Natural killer cell (primary cell): ENCODE data around the gene IFT27. TPM values are rescaled to one million over a fixed set of nuclear protein-coding genes. Genes with fewer than 3 reads are reported as not detected.
"Not testable (repeated sequence)": the region's sequence is repeated elsewhere in the genome, so short reads cannot be mapped to it uniquely, and the experiment has no call there.

Source experiments
- ATAC-seq, 3 donors: fragments of 150-1000 bp in 2 of 3; fragments of 200-7000 bp in 1 of 3; cut with Tn5 transposase; 1 replicate in 1 of 3; 2 replicates in 2 of 3; pipeline ENCODE4 v1.10.0; 2021; ENCODE audit warnings: mild to moderate bottlenecking in 2 of 3, moderate library complexity in 2 of 3
- DNase-seq, 2 donors: peaks; one replicate each; pipeline versions ENCODE4 v3.0.0 to v3.0.0-alpha.2; 2013 to 2021; ENCODE audit warnings: mixed read lengths in 1 of 2
- H3K27ac ChIP-seq: one replicate; pipeline ENCODE4 v1.5.1; 2013; ENCODE audit warnings: mild to moderate bottlenecking, low read length
- H3K27me3 ChIP-seq: one replicate; pipeline ENCODE4 v1.6.1; 2013; ENCODE audit warnings: low read length; ENCODE audit not compliant: control insufficient read depth, insufficient read depth
- H3K36me3 ChIP-seq: one replicate; pipeline ENCODE4 v1.6.1; 2013; ENCODE audit warnings: low read length; ENCODE audit not compliant: control insufficient read depth, insufficient read depth
- H3K4me1 ChIP-seq: one replicate; pipeline ENCODE4 v1.6.1; 2013; ENCODE audit warnings: low read length; ENCODE audit not compliant: control insufficient read depth, insufficient read depth
- H3K4me3 ChIP-seq: one replicate; pipeline ENCODE4 v1.5.1; 2013; ENCODE audit warnings: low read length
- H3K9me3 ChIP-seq: one replicate; pipeline ENCODE4 v1.6.1; 2013; ENCODE audit warnings: low read length; ENCODE audit not compliant: control insufficient read depth, insufficient read depth
- H3K27ac Mint-ChIP-seq, 2 donors: one replicate each; pipeline ENCODE4 v1.8.0; 2022; ENCODE audit warnings: mild to moderate bottlenecking in 2 of 2, mixed read lengths in 2 of 2, moderate library complexity in 1 of 2
- H3K27me3 Mint-ChIP-seq, 2 donors: one replicate each; pipeline ENCODE4 v1.8.0; 2022; ENCODE audit warnings: low read depth in 2 of 2, mixed read lengths in 2 of 2
- H3K36me3 Mint-ChIP-seq: one replicate; pipeline ENCODE4 v1.8.0; 2022; ENCODE audit warnings: mixed read lengths
- H3K4me1 Mint-ChIP-seq, 2 donors: one replicate each; pipeline ENCODE4 v1.8.0; 2022; ENCODE audit warnings: mixed read lengths in 2 of 2
- H3K4me3 Mint-ChIP-seq: one replicate; pipeline ENCODE4 v1.8.0; 2022; ENCODE audit warnings: mild to moderate bottlenecking, moderate library complexity, mixed read lengths
- H3K9me3 Mint-ChIP-seq, 2 donors: one replicate each; pipeline ENCODE4 v1.8.0; 2022; ENCODE audit warnings: mixed read lengths in 2 of 2
- WGBS: methylation state at CpG from one replicate; pipeline ENCODE4 v1.1.7; 2013; ENCODE audit warnings: missing lambda C conversion rate; ENCODE audit not compliant: insufficient coverage; 5-methylcytosine and 5-hydroxymethylcytosine counted together
- intact Hi-C: fragments of 100-400 bp; cut with micrococcal nuclease; formaldehyde crosslinking; loops from one replicate; pipeline ENCODE4 v1.14.2; 2022
- total RNA-seq, 4 donors: library from RNA; stranded (reverse); fragments of 120-200 nt in 1 of 4; gene quantifications; one replicate each; pipeline versions ENCODE4 v1.2.3 to v1.2.4, GENCODE V29; 2013 to 2022
- TF ChIP-seq, protein P1 (sequence below): fragments of 200-600 bp; IDR thresholded peaks from one replicate; pipeline ENCODE4 v1.8.0; 2022; ENCODE audit warnings: antibody characterized with exemption

The IFT27 gene
- total RNA-seq, 3 donors from 2014 or later (not counting 1 experiment from before 2014, with no cell fraction given) = 16.5 to 30.1 (median 27.1) TPM

DNA sequence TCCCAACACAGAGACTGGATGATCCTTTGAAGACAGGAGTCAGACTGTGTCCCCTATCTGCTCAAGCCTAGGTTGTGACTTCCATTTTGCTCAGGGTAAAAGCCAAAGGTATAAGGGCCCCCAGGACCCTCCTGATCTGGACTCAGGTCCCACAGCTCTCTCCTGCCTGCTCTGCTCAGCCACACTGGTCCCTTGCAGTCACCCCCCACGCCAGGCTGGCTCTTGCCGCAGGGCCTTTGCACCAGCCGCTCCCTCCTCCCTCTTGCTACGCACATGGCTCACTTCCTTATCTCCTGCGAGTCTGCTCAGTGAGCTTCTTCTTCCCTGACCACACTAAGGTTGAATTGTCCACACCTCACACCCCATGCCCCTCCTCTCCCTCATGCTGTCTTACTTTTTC is 44.0 kb downstream of the IFT27 start:
- H3K9me3 Mint-ChIP-seq = no peaks in the 10 kb centered on the region
- no peak overlapping the region for H3K27ac Mint-ChIP-seq
- H3K27ac ChIP-seq = no peak overlapping the region
- peaks cover 4% of the 10 kb centered on the region for H3K4me1 ChIP-seq
- DNase-seq (no peak), ATAC-seq (no peak)
- no peaks in the 10 kb centered on the region for H3K9me3 ChIP-seq
- WGBS = 86% methylated on average over 5 of the region's 5 CpGs
- no peaks in the 10 kb centered on the region for H3K4me1 Mint-ChIP-seq
- peaks cover 5% of the 10 kb centered on the region for H3K27me3 ChIP-seq
- no peaks in the 10 kb centered on the region for H3K36me3 ChIP-seq
- TF ChIP-seq, protein P1, sequence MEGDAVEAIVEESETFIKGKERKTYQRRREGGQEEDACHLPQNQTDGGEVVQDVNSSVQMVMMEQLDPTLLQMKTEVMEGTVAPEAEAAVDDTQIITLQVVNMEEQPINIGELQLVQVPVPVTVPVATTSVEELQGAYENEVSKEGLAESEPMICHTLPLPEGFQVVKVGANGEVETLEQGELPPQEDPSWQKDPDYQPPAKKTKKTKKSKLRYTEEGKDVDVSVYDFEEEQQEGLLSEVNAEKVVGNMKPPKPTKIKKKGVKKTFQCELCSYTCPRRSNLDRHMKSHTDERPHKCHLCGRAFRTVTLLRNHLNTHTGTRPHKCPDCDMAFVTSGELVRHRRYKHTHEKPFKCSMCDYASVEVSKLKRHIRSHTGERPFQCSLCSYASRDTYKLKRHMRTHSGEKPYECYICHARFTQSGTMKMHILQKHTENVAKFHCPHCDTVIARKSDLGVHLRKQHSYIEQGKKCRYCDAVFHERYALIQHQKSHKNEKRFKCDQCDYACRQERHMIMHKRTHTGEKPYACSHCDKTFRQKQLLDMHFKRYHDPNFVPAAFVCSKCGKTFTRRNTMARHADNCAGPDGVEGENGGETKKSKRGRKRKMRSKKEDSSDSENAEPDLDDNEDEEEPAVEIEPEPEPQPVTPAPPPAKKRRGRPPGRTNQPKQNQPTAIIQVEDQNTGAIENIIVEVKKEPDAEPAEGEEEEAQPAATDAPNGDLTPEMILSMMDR = no peak
- peaks cover 27 to 38% of the 10 kb centered on the region in 2 donors for H3K27me3 Mint-ChIP-seq
- no peak overlapping the region for H3K4me3 ChIP-seq
- no peaks in the 10 kb centered on the region for H3K36me3 Mint-ChIP-seq
- intact Hi-C loops = no loop called here
- no peak overlapping the region for H3K4me3 Mint-ChIP-seq

DNA sequence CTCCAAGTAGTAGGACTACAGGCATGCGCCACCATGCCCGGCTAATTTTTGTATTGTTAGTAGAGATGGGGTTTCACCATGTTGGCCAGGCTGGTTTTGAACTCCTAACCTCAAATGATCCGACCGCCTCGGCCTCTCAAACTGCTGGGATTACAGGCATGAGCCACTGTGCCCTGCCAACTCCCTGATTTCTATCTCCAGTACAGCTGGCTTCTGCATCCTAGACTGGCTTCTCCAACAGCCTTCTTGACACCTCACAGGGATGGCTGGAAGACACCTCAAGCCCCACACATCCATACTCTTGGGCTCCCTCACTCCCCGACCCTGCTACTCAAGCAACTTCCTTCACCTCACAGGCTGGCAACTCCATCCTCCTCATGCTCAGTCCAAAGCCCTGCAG is 44.6 kb downstream of the IFT27 start:
- ATAC-seq, H3K36me3 ChIP-seq, DNase-seq, H3K4me1 Mint-ChIP-seq, H3K4me3 ChIP-seq, H3K4me1 ChIP-seq, H3K27me3 ChIP-seq, H3K9me3 Mint-ChIP-seq, H3K9me3 ChIP-seq, H3K4me3 Mint-ChIP-seq, H3K27ac ChIP-seq, intact Hi-C loops, H3K27ac Mint-ChIP-seq, H3K36me3 Mint-ChIP-seq: not testable (repeated sequence)
- H3K27me3 Mint-ChIP-seq = peaks cover 24 to 33% of the 10 kb centered on the region in 2 donors
- 88% methylated on average over 6 of the region's 6 CpGs for WGBS

DNA sequence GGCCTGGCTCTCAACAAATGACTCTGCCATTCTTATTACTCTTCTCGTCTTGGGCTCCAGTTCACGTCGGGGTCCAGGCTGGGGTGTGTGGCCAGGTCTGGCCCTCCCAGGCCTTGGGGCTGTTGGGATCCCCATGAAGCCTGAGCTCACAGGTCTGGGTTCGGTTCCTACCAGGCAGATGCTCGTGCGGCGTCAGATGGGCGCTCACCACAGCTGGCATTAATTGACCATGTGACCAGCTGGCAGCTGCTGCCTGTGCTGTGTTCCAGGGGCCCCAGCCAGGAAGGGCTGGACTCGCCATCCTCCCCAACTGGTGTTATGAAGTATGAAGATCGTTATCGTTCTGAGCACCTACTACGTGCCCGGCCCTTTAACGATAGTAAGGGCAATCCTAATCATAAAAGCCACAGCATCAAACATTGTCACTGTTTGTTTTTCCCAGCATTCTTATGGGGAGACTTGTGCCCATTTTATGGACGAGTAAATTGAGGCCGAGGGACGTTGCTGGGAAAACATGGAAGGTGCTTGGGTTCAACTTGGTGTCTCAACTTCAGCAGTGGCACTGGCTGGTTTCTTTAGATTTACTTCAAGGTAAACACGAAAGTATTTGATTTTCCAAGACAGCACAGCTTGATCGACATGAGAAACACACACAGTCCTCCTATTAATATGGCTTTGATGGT is 45.6 kb downstream of the IFT27 start:
- ATAC-seq (no peak), DNase-seq (no peak)
- H3K4me1 Mint-ChIP-seq = no peaks in the 10 kb centered on the region
- TF ChIP-seq, protein P1 = no peak
- H3K27ac Mint-ChIP-seq = no peak overlapping the region
- H3K9me3 ChIP-seq = no peaks in the 10 kb centered on the region
- no peaks in the 10 kb centered on the region for H3K36me3 ChIP-seq
- H3K4me3 Mint-ChIP-seq = no peak overlapping the region
- H3K27me3 ChIP-seq = no peaks in the 10 kb centered on the region
- intact Hi-C loops = no loop called here
- 91% methylated on average over 19 of the region's 19 CpGs for WGBS
- H3K36me3 Mint-ChIP-seq = no peaks in the 10 kb centered on the region
- no peaks in the 10 kb centered on the region for H3K4me1 ChIP-seq
- H3K9me3 Mint-ChIP-seq = no peaks in the 10 kb centered on the region
- peaks cover 21 to 32% of the 10 kb centered on the region in 2 donors for H3K27me3 Mint-ChIP-seq
- H3K27ac ChIP-seq = no peak overlapping the region
- H3K4me3 ChIP-seq = no peak overlapping the region

DNA sequence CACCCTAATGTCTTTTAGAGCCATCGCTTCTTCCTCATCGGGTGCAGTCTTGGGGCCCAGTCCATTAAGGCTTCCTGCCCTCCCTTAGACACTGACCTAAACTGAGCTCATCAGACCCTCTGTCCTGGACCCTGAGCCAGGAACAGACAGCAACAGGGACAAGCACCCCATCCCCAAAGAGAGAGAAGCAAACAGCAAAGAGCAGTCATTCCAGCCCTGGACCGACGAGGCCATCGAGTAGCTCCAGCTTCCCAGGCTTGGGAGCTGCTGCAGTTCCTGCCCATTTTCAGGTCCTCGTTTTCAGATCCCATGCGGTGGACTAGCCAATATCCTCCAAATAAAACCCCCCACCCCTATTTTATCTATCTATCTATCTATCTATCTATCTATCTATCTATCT is 46.6 kb downstream of the IFT27 start:
- WGBS = 82% methylated on average over 7 of the region's 7 CpGs
- Mint-ChIP-seq H3K27me3 (peaks cover 21 to 30% of the 10 kb centered on the region in 2 donors), H3K4me1 (no peaks in the 10 kb centered on the region)

More for the DNA sequence above, 46.6 kb downstream of the IFT27 start:
- DNase-seq (no peak), ATAC-seq (no peak)
- no peak overlapping the region for H3K4me3 ChIP-seq
- H3K27ac ChIP-seq = no peak overlapping the region
- Mint-ChIP-seq H3K4me3 (no peak overlapping the region), H3K27ac (no peak overlapping the region), H3K9me3 (no peaks in the 10 kb centered on the region), H3K36me3 (no peaks in the 10 kb centered on the region)
- intact Hi-C loops = no loop called here
- no peaks in the 10 kb centered on the region for H3K27me3 ChIP-seq
- no peaks in the 10 kb centered on the region for H3K9me3 ChIP-seq
- TF ChIP-seq, protein P1 = no peak
- H3K36me3 ChIP-seq = no peaks in the 10 kb centered on the region
- no peaks in the 10 kb centered on the region for H3K4me1 ChIP-seq
